ENCODE results near the gene CLSTN3.

CLSTN3 gene

DNA sequence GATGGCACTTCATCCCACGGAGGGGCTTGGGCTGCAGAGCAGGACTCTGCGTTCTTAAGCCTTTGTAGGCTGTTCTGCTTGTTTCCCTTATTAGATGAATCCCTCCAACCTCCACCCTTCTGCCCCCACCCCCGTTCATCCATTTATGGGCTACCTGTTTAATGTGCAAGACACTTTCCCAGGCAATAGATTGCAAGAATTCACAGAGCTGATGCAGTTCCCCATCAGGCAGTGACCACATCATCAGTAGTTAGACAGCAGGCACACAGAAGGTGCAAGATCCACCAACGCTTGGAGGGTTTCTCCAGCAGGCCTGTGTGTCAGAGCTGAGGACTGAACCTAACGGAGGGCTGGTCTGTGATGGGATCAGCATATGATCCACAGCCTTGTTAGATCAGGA lies 36.7 kb upstream of the CLSTN3 start:
- Histone ChIP-seq H3K9me2 (replicated peaks; ENCODE audit: control insufficient read depth, low read length) (no peaks in the 10 kb centered on the region), H3K9me3 (ENCODE audit: control insufficient read depth, insufficient read depth, low read length) (no peaks in the 10 kb centered on the region), H3K4me2 (ENCODE audit: low read length) (no peak overlapping the region), H3K27ac (ENCODE audit: low read depth, low read length) (no peak overlapping the region), H3F3A (ENCODE audit: control insufficient read depth, insufficient read depth) (no peaks in the 10 kb centered on the region), H3K4me3 (ENCODE audit: low read length) (no peak overlapping the region), H3K36me3 (ENCODE audit: control insufficient read depth, low read length) (no peaks in the 10 kb centered on the region), H4K20me1 (ENCODE audit: control insufficient read depth, insufficient read depth, low read depth, low read length) (no peaks in the 10 kb centered on the region), H3K4me1 (ENCODE audit: control insufficient read depth, low read length) (no peaks in the 10 kb centered on the region), H3K27me3 (ENCODE audit: control insufficient read depth, low read length) (peaks cover 43% of the 10 kb centered on the region), H3K79me2 (ENCODE audit: control insufficient read depth, low read length) (no peaks in the 10 kb centered on the region)
- TF ChIP-seq, protein P1, sequence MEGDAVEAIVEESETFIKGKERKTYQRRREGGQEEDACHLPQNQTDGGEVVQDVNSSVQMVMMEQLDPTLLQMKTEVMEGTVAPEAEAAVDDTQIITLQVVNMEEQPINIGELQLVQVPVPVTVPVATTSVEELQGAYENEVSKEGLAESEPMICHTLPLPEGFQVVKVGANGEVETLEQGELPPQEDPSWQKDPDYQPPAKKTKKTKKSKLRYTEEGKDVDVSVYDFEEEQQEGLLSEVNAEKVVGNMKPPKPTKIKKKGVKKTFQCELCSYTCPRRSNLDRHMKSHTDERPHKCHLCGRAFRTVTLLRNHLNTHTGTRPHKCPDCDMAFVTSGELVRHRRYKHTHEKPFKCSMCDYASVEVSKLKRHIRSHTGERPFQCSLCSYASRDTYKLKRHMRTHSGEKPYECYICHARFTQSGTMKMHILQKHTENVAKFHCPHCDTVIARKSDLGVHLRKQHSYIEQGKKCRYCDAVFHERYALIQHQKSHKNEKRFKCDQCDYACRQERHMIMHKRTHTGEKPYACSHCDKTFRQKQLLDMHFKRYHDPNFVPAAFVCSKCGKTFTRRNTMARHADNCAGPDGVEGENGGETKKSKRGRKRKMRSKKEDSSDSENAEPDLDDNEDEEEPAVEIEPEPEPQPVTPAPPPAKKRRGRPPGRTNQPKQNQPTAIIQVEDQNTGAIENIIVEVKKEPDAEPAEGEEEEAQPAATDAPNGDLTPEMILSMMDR (IDR thresholded peaks at IDR 0.05; ENCODE audit: low read depth, low read length, poor library complexity, severe bottlenecking) = no peak
- no peak for TF ChIP-seq EZH2phosphoT487 (IDR thresholded peaks at IDR 0.05; ENCODE audit: borderline replicate concordance, low read length)

DNA sequence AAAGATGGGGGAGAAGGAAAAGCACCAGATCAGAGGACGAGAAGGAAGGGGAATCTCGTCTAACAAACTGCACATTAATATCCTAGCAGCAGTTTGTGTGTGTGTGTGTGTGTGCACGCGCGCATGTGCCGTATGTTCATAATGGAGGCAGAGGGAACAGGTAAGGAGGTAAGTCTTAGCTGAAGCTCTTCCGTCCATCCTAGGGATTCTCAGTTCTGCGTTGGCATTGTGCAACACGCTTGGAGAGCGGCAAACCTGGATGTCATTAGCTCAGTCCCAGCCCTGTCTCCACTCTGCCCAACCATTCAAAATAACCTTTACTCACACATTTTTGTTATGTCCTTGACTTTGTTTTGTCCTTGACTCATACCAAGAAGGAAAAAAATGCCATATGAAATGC lies 36.3 kb upstream of the CLSTN3 start:
- H3K4me3 ChIP-seq (ENCODE audit: low read length) = no peak overlapping the region
- no peak overlapping the region for H3K27ac ChIP-seq (ENCODE audit: low read depth, low read length)
- no peaks in the 10 kb centered on the region for H3K4me1 ChIP-seq (ENCODE audit: control insufficient read depth, low read length)
- H3F3A ChIP-seq (ENCODE audit: control insufficient read depth, insufficient read depth) = no peaks in the 10 kb centered on the region
- no peaks in the 10 kb centered on the region for H3K36me3 ChIP-seq (ENCODE audit: control insufficient read depth, low read length)
- no peaks in the 10 kb centered on the region for H3K9me2 ChIP-seq (replicated peaks; ENCODE audit: control insufficient read depth, low read length)
- H3K9me3 ChIP-seq (ENCODE audit: control insufficient read depth, insufficient read depth, low read length) = no peaks in the 10 kb centered on the region
- H3K79me2 ChIP-seq (ENCODE audit: control insufficient read depth, low read length) = no peaks in the 10 kb centered on the region
- peaks cover 40% of the 10 kb centered on the region for H3K27me3 ChIP-seq (ENCODE audit: control insufficient read depth, low read length)
- no peak overlapping the region for H3K4me2 ChIP-seq (ENCODE audit: low read length)
- TF ChIP-seq, protein P1 (IDR thresholded peaks at IDR 0.05; ENCODE audit: low read depth, low read length, poor library complexity, severe bottlenecking) = no peak
- TF ChIP-seq EZH2phosphoT487 (IDR thresholded peaks at IDR 0.05; ENCODE audit: borderline replicate concordance, low read length) = no peak
- H4K20me1 ChIP-seq (ENCODE audit: control insufficient read depth, insufficient read depth, low read depth, low read length) = no peaks in the 10 kb centered on the region

DNA sequence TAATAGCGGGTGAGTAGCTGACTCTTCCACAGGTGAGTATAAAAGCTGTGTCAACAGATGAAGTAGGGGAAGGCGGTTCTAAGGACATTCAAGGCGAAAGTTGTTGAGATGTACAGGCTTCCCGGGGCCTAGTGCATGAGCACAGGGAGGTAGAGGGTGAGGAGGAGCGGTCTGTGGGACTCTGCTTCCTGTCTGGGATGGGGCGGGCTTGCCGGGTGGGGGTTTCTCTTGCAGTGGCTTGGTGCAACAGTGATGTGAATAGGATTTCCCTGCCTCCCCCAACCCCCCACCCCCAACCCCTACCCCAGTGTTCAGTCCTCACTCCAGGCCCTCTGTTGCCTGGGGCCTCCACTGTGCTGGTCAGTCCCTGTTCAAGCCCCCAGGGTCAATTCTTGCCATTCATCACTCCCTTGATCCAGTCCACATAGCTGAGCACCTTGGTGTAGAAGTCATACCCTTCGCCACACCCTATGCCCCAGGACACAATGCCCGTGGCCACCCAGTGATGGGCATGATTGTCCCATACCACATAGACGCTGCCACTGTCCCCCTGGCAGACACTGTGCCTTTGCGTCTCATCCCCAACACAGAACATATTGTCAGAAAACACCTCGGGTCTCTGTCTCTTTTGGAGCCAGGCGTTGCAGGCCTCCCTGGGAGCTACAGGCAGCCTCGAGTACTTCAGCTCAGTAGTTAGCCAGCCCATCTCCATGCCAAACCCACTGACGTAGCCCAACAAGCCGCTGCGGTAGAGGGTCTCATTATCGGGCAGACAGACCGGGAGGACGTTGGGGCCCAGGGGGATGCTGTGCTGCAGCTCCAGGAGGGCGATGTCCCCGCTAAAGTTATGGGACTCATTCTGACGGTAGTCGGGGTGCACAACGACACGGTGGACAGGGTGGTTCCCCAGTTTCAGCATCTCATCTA lies 33.9 kb upstream of the CLSTN3 start:
- Histone ChIP-seq H3K27me3 (ENCODE audit: control insufficient read depth, low read length) (peaks cover 22% of the 10 kb centered on the region), H4K20me1 (ENCODE audit: control insufficient read depth, insufficient read depth, low read depth, low read length) (no peaks in the 10 kb centered on the region), H3F3A (ENCODE audit: control insufficient read depth, insufficient read depth) (no peaks in the 10 kb centered on the region), H3K4me2 (ENCODE audit: low read length) (no peak overlapping the region), H3K36me3 (ENCODE audit: control insufficient read depth, low read length) (no peaks in the 10 kb centered on the region), H3K4me3 (ENCODE audit: low read length) (no peak overlapping the region), H3K79me2 (ENCODE audit: control insufficient read depth, low read length) (no peaks in the 10 kb centered on the region), H3K9me2 (replicated peaks; ENCODE audit: control insufficient read depth, low read length) (no peaks in the 10 kb centered on the region), H3K4me1 (ENCODE audit: control insufficient read depth, low read length) (no peaks in the 10 kb centered on the region), H3K27ac (ENCODE audit: low read depth, low read length) (no peak overlapping the region), H3K9me3 (ENCODE audit: control insufficient read depth, insufficient read depth, low read length) (no peaks in the 10 kb centered on the region)
- TF ChIP-seq, protein P1 (IDR thresholded peaks at IDR 0.05; ENCODE audit: low read depth, low read length, poor library complexity, severe bottlenecking) = no peak
- TF ChIP-seq EZH2phosphoT487 (IDR thresholded peaks at IDR 0.05; ENCODE audit: borderline replicate concordance, low read length) = no peak
